NCI-H1105 (cell line): ENCODE data around the gene PCSK2.
A peak's percentile ranks its signal among the peaks of the same experiment; 100 is the strongest.

Experiments used
- DNase-seq: peaks from one replicate; lab custom pipeline; 2025; lab: John Stamatoyannopoulos, UW

The PCSK2 gene

GRCh38 chr20:17399303-17399985, 172.6 kb downstream of the PCSK2 start:
- DNase-seq = no peak

GRCh38 chr20:17403461-17403860, 176.6 kb downstream of the PCSK2 start:
- DNase-seq = no peak

- no peak for DNase-seq
These were observed 179.3 kb downstream of the PCSK2 start for GRCh38 chr20:17406051-17406590.

GRCh38 chr20:17407550-17407949, 180.7 kb downstream of the PCSK2 start:
- DNase-seq = no peak

GRCh38 chr20:17417225-17417624, 190.4 kb downstream of the PCSK2 start:
- DNase-seq = no peak

GRCh38 chr20:17418737-17419136, 191.9 kb downstream of the PCSK2 start:
- DNase-seq = no peak

GRCh38 chr20:17419479-17420041, 192.7 kb downstream of the PCSK2 start:
- no peak for DNase-seq

- no peak for DNase-seq
These were observed 194.7 kb downstream of the PCSK2 start for GRCh38 chr20:17421493-17421892.

- DNase-seq = no peak
These were observed 196.9 kb downstream of the PCSK2 start for GRCh38 chr20:17423782-17424181.

- no peak for DNase-seq
These were observed 200.8 kb downstream of the PCSK2 start for GRCh38 chr20:17427638-17428037.

GRCh38 chr20:17430125-17430950, 203.5 kb downstream of the PCSK2 start:
- peak; percentile 79 for DNase-seq

- DNase-seq = peak; percentile 68
These were observed 205.0 kb downstream of the PCSK2 start for GRCh38 chr20:17431621-17432364.

- no peak for DNase-seq
These were observed 209.8 kb downstream of the PCSK2 start for GRCh38 chr20:17436664-17437063.

GRCh38 chr20:17437251-17437650, 210.4 kb downstream of the PCSK2 start:
- no peak for DNase-seq

- DNase-seq = no peak
These were observed 211.7 kb downstream of the PCSK2 start for GRCh38 chr20:17438436-17439039.

- DNase-seq = no peak
These were observed 212.9 kb downstream of the PCSK2 start for GRCh38 chr20:17439616-17440296.

- no peak for DNase-seq
These were observed 214.9 kb downstream of the PCSK2 start for GRCh38 chr20:17441745-17442144.

- no peak for DNase-seq
These were observed 215.7 kb downstream of the PCSK2 start for GRCh38 chr20:17442588-17442987.

GRCh38 chr20:17443131-17443858, 216.5 kb downstream of the PCSK2 start:
- no peak for DNase-seq

GRCh38 chr20:17444091-17444490, 217.3 kb downstream of the PCSK2 start:
- DNase-seq = no peak
